ENCODE results near the gene NOX4. TPM values are rescaled to one million over a fixed set of nuclear protein-coding genes. Genes with fewer than 3 reads are reported as not detected.

The NOX4 gene
- total RNA-seq: not detected

DNA sequence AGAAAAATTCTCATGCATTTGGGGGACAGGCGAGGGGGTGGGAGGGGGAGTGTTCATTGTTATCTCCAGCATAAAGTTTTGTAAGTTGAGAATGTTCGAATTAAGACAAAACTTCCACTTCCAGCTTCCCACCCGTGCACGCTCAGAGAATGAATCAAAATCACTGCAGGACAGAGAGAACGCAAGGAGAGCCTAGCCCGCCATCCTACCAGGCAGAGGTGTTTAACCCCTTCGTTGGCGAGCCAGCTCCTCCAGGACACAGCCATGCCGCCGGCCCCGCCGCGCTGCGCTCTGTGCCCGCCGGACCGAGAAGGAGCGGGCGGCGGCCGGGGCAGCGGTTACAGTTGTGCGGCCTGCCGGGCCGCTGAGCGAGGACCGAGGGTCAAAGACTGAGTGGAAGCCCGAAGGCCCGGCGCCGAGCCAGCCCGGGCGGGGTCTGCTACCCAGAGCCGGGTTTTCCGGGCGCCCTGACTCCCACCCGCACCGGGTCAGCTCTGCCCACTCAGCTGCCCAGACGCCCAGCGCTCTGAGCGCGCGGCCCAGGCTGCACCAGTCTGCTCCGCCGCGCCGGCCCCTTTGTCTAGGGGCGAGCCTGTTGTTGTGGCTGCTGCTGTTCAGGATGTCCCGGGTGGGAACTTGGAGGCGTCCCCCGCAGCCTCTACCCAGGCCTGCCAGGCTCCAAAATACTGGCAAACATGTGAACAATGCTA, at the start of gene NOX4:
Gene NOX4 (minus strand): TSS at position 395 of the 710 bp plus-strand sequence. CDS start 129 bp downstream, at position 266.
- no peak for DNase-seq

DNA sequence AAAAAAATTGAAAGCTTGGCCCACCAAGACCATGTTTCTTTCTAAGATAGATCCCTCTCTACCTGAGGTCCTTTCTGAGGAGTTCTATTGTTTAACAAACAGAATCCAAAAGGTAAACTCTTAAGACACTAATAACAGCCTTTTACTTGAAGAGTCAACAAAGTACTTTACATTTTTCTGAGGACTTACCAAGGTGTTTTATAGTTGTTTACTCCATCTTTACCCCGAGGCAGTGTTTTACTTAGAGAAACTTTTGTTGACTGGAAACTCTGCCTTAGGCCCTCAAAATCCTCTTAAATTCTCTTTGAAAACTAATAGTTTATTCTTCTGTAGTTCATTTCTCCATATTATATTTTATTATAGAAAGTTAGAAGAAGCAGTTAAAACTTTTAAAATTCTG, 49.7 kb upstream of the NOX4 start:
- DNase-seq: no peak

DNA sequence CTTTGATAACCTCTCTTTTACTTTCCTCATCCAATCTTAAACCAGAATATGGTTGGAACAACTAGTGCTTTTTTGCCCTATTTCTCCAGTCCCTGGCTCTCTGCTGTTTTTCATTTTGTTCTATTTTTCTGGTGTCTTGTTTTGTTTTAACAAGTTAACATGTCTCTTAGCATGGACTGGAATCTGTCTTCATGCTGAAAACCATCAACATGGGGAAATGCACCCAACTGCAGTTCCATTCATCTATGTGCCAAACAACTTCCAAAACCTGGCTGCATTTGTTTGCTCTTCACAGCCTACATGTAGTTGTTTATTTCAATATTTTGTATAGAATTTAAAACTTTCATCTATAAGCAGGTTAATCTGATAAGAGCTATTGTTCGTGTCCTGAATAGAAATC, 46.8 kb upstream of the NOX4 start:
- no peak for DNase-seq

DNA sequence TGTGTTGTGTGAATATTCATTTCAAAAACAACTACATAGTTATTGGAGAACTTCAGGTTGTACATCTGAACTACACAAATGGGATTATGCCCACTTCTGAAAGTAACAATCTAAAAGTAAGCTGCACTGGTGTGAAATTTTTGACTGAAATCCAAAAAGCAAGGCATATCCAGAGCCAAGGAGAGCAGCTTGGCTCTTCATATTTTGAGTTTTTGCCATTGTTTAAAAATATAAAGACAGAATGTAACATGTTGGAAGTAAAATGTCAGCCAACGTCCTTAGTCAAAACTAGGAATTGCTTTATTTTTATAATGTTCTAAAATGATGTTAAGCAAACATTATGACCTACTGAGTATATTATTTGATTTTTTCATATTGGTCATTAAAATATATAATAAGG, 45.8 kb upstream of the NOX4 start:
- no peak for DNase-seq

DNA sequence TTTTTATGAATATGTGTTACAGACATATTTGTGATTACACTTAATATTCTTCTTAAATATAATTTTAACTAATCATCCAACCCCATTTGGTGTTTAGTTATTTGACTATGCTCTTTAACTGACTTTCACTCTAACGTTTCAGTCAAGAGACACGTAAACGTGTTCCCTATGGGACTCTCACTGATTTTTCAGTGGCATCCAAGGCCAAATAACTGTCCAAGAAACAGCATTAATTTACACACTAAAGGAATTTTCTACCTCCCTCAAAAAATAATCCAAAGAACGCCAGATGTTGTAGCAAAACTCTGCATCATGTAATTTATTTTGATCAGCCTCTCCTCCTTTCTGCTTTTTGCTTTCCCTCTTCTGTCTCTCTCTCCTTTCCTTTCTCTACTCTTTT, 44.0 kb upstream of the NOX4 start:
- DNase-seq: no peak

DNA sequence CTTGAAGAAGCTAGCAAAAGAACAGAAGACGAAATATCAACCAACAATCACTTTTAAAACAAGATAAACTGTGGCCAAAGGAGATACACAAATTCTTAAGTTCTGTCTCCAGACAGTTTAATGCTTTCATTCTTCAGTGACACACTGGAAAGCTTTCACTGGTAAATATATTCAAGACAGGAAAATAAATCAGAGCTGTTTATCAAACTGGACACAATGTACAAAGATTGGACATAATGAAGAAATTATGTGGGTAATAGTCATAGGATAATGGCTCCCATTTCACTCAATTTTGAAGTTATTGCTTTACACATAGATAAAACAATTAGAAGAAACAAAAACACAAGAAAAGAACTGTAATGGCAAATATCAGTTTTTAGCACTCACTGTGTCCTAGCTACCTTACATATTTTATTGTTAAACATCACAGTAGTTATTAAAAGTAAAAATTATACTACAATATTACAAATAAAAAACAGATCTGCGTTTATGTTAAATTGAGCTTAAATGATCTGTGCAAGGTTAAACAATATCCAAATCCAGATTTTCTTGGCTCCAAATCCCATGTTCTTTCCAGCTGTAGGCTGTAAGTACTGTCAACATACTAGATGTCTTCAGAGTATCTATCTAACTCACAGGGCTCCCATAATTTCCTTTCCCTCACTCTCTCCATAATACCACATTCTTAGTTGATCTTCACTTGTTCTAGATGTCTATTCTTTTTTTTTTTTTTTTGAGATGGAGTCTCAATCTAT, 38.6 kb upstream of the NOX4 start:
- DNase-seq: no peak

DNA sequence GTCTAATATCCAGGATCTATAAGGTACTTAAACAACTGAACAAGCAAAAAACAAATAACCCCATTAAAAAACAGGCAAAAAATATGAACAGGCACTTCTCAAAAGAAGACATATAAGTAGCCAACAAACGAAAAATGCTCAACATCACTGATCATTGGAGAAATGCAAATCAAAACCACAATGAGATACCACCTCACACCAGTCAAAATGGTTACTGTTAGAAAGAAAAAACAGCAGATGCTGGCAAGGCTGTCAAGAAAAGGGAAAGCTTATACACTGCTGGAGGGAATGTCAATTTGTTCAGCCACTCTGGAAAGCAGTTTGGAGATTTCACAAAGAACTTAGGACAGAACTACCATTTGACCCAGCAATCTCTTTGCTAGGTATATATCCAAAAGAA, 30.6 kb upstream of the NOX4 start:
- no peak for DNase-seq

DNA sequence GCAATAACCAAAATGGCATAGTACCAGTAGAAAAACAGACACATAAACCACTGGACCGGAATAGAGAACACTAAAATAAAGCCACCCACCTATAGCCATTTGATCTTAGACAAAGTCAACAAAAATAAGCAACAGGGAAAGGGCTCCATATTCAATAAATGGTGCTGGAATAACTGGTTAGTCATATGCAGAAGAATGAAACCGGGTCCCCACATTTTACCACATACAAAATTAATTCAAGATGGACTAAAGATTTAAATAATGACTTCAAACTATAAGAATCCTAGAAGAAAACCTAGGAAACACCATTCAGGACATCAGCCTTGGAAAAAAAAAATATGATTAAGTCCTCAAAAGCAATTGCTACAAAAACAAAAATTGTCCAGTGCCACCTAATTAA, 30.1 kb upstream of the NOX4 start:
- no peak for DNase-seq

DNA sequence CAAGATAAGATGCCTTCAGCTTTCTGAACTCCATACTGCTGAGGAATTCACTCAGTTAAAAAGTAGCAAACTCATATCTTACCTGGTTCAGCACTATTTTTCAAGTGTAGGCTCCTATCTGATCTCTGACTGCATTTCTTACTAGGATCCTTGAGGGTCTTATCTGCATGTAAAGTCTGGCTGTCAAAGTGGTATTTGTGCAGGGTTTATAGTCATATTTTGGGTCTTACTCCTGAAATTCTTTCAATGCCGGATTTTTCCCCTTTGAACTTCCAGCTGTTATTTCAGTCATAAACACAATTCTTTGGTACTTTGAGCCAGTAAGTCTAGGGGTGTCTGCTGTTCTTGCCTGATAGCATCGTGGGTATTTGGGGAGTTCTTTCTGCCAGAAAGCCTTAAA, 25.3 kb upstream of the NOX4 start:
- no peak for DNase-seq

DNA sequence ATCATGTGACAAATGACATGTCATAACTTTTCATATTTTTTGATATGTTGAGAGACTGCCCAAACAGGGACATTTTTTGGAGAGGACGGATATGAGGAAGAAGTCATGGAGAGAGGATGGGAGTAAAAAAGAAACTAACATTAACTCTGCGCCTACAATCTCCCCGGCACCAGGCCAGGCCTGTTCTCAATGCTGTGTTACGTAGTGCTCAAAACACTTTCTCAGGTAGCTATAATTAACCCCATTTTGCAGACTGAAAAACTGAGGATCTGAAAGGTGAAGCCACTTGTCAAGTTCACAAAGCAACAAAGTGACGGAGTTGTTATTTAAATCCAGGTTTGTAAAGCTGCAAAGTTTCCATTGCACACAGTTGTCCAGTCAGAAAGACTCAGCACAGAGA, 17.4 kb upstream of the NOX4 start:
- no peak for DNase-seq

DNA sequence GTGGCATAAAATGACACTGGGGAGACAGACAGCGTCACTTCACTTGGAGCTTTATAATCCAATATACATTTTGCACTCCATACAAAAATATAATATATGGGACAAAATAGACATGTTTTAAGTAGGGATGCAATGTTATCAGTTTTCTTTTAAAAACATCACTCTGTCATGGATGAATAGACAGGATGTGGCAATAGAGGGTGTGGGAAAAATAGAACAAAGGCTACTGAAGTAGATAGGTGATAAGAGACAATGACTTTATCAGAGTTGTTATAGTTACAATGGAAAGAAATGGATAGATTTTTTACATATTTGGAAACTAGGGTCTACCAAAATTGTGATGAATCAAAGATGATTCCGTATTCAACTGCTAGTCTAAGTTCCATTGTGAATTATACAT, 13.1 kb upstream of the NOX4 start:
- no peak for DNase-seq

DNA sequence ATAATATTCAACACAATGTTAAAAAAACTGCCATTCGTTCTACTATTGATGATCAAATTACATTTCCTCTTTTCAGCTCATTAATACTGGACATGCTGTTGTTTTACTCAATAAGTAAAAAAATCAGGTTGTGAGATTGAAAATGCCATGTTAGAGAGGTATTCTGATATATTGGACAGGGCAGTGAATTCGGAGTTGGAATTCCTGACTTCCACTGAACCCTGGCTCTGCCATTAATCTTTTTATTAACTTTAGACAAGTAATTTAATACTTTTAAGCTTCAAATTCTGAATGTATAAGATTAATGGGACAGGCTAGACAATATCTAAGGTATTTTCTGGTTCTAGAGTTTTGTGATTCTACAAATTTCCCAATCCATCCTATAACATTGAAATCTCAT, 12.2 kb upstream of the NOX4 start:
- DNase-seq: no peak

DNA sequence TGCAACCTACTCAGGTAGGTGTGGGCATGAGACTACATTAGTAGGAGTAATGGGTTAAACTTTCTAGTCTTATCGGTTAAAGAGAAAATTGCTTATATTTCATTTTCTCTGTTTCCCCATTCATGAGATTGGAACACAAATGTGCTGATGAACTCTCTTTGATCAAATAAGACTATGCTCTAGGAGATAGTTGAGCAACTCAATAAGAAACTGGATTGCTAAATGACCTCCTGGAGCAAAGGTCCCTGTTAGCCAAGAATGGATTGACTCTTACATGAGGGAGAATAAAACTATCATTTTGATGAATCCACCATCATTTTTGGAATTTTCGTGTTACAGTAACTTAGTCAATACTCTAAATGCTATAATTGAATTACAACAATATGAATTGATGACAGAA, 11.1 kb upstream of the NOX4 start:
- DNase-seq: no peak

DNA sequence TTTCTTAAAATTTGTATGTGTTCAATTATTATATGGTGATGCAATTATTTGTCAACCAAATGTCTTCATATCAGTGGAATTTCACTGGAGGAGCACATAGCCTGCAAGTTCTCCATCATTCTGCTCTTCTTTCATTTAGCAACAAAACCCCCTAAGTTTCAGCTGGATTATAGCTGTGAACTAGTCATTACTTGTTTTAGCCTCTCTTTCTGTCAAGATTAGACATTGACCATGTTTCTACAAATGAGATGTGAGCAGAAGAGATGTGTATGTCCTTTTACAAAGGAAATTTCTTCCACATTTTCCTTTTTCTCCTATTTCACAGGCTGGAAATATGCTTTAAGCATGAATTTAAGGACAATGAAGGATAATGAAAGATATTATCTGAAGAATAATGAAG, 9.2 kb upstream of the NOX4 start:
- no peak for DNase-seq

DNA sequence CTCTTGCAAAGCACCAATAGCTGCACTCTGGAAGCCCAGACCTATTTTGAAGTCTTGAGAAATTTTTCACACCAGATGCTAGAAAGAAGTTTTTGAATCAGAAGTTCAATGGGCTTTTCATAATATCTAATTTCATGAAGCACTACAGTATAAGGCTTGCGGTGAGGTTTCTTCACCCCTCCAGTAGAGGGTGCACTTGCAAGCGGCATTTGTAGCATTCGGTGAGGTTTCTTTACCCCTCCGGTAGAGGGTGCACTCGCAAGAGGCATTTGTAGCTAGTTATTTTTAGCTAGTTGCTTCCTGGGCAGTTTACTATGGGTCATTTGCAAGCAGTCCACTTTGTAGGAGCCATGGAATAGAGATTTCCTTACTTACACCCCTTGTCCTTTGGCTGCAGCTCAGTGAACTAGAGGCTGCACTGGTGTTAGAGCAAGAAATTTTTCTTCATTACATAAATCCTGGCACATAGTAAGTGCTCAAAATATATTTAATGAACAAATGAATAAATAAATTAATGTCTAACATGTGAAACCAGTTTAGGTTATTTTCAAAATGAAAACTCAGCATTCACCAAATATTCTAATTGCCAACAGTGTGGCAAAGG, 7.8 kb upstream of the NOX4 start:
- no peak for DNase-seq

DNA sequence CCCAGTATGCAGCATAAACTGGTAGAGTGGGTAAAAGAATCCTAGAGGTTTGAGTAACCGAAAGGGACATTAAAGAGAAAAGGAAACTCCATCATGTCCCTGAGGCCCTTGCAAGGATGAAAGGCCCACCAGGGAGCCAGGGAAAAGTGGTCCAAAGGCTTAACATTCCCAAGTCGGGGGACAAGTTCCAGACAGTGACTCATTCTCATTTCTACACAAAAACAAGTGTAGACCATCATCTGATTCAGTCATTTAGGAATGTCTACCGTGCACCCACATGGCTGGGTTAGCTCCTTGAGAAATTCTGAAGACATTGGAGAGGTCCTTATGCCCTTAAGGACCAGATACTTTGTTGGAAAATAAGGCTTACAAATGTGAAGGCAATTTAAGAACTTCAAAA, 4.8 kb upstream of the NOX4 start:
- DNase-seq: no peak

DNA sequence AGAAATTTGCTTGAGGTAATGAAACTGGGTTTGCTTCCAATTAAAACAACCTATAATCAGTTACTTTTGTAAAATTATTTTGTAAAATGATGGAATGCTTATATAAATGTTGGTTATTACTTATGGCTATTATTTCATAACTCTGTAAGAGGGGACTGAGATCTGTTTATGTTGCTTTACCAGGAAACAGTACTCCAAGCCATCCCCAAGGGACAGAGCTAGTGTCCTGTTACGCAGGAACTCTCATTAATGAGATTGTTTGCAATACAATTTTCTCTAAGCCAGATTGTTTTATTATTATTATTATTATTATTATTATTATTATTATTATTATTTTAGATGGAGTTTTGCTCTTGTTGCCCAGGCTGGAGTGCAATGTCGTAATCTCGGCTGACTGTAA, 2.3 kb upstream of the NOX4 start:
- DNase-seq: no peak

DNA sequence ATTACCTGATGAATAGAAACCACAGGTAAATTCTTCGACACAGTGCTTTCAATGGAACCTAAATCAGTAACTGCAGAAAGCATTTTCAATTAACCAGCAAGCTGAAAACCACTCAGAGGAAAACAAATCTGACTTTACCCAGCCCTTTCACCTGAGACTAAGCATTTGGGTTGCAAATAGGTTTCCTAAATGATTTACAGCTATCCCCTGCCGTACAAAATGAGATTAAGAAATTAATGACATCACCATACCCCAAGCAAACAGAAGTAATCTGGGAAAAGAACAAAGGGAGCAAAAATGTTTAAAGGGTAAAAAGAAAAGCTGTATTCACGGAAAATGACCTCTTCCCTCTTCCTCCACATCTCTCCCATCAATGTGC, 584 bp downstream of the NOX4 start:
- no peak for DNase-seq

DNA sequence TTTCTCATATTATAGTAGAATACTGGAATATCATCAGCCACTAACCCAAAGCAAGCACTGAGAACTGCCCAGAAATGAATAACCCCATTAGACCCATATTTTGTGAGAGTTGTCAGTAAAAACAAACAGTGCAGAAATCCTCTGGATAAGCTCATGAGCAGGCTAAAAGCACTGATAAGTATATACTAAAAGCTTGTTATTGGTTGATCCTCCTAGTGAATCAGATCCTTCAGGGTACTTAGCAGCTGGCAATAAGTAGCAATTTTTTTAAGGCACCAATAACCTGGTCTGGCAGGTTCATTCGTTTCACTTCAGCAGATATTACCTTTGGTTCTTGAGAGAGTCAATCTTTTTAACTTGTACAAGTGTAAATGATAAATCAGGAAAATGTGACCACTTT, 1.2 kb downstream of the NOX4 start:
- DNase-seq: no peak

DNA sequence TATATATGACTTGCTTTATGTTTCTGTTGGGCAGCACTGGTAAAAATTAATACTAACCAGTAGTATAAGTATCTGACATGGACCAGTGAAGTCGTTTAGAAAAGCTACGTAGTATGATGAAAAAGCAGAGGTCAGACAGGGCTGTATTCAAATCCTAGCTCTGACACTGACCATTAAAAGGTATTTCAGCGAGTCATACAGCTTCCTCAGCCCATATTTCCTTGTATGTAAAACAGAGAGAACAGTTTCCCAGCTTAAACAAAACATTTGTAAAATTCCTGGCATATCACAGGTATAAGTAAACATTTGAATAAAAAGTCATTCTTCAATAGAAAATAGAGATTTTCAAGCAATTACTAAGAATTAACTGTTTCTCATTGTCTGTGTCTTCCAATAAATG, 4.2 kb downstream of the NOX4 start:
- DNase-seq: no peak

DNA sequence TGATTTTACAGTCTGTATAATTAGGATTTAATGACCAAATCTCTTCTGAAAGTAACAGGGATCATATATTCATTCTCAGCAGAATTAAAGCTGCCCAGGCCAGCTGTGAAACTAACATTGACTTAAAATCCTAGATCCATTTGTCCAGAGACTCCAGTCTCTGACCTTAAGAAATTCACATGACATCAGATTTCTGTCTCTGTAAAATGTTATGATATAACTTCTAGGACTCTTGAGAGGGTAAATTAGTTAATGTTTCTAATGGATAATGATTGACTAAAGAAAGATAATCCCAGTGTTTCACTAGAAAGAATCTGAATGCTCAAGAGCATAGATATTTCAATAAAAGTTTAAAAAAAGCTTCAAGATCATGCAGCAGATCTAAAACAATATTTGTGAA, 6.3 kb downstream of the NOX4 start:
- DNase-seq: no peak

DNA sequence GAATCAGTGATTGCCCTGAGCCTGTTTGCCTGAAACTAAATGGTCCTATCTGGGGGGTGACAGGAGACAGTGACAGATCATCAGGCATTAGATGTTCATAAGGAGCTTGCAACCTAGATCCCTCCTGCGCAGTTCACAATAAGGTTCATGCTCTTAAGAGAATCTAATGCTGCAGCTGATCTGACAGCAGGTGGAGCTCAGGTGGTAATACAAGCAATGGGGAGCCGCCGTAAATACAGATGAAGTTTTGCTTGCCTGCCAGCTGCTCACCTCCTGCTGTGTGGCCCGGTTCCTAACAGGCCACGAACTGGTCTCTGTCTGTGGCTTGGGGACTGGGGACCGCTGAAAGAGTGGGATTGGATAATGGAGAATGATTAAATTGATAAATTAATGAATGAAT, 14.0 kb downstream of the NOX4 start:
- no peak for DNase-seq

DNA sequence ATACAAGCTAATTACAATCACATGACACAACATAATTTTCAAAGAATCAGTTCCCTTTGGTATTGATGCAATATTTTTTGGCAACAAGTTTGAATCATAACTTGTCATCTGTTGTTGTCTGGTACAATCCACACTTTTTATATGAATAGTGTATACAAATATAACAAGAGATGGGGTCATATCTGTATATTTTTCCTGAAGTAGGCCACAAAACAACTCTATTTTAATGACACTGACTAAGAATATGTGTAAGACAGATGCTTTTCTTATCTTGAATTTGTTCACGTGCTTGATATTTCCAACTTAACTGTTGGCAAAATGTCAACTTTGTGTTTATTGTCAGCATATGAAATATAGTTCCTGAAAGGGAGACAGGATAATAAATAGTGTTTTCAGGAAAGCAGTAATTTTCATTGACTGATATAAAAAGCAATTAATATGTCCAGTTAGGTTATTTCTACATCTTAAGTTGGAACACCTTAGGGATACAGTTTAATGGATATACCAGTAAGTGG, 27.9 kb downstream of the NOX4 start:
- DNase-seq: no peak

DNA sequence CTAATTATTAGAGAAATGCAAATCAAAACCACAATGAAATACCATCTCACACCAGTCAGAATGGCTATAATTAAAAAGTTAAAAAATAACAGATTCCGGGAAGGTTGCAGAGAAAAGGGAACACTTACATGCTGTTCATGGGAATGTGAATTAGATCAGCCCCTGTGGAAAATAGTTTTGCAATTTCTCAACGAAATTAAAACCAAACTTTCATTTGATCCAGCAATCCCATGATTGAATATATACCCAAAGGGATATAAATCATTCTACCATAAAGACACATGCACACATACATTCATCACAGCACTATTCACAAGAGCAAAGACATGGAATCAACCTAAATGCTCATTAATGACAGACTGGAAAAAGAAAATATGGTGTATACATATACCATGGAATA, 32.5 kb downstream of the NOX4 start:
- DNase-seq: no peak
